Memory B cell (primary cell): ENCODE data around the gene ALDOA.

Experiments
- ATAC-seq: fragments of 150-1000 bp; cut with Tn5 transposase; 2 replicates; pipeline ENCODE4 v1.10.0; 2021; ENCODE audit warnings: low read depth, mild to moderate bottlenecking, moderate library complexity
- DNase-seq, 2 donors: peaks; one replicate each; pipeline ENCODE4 v3.0.0; 2022; ENCODE audit warnings: low spot score in 2 of 2
- H3K27ac Mint-ChIP-seq: one replicate; pipeline ENCODE4 v1.8.0; 2022; ENCODE audit warnings: mild to moderate bottlenecking, moderate library complexity, mixed read lengths
- H3K27me3 Mint-ChIP-seq: one replicate; pipeline ENCODE4 v1.8.0; 2022; ENCODE audit warnings: mixed read lengths
- H3K36me3 Mint-ChIP-seq: one replicate; pipeline ENCODE4 v1.8.0; 2022; ENCODE audit warnings: mild to moderate bottlenecking, mixed read lengths
- H3K4me1 Mint-ChIP-seq: one replicate; pipeline ENCODE4 v1.8.0; 2022; ENCODE audit warnings: mixed read lengths
- H3K4me3 Mint-ChIP-seq: one replicate; pipeline ENCODE4 v1.8.0; 2022; ENCODE audit warnings: mild to moderate bottlenecking, moderate library complexity, mixed read lengths
- H3K9me3 Mint-ChIP-seq: one replicate; pipeline ENCODE4 v1.8.0; 2022; ENCODE audit warnings: mixed read lengths

Gene ALDOA

GRCh38 chr16:30085247-30085646 is 19.7 kb downstream of the ALDOA start:
- no peak overlapping the region for H3K4me3 Mint-ChIP-seq
- peaks cover 14% of the 10 kb centered on the region for H3K36me3 Mint-ChIP-seq
- H3K9me3 Mint-ChIP-seq, result no peaks in the 10 kb centered on the region
- no peak overlapping the region for H3K27ac Mint-ChIP-seq
- ATAC-seq (no peak), DNase-seq (no peak)
- no peaks in the 10 kb centered on the region for H3K27me3 Mint-ChIP-seq
- H3K4me1 Mint-ChIP-seq, result peaks cover 15% of the 10 kb centered on the region

- Mint-ChIP-seq H3K4me1 (peaks cover 16% of the 10 kb centered on the region), H3K9me3 (no peaks in the 10 kb centered on the region), H3K36me3 (peaks cover 13% of the 10 kb centered on the region), H3K4me3 (no peak overlapping the region), H3K27me3 (no peaks in the 10 kb centered on the region), H3K27ac (no peak overlapping the region)
- no peak for DNase-seq
- no peak for ATAC-seq
These were observed 20.3 kb downstream of the ALDOA start for GRCh38 chr16:30085820-30086219.

- H3K36me3 Mint-ChIP-seq, result peaks cover 12% of the 10 kb centered on the region
- H3K27ac Mint-ChIP-seq, result peak overlapping the region; percentile 41
- ATAC-seq (peak; percentile 44), DNase-seq (no peak)
- H3K27me3 Mint-ChIP-seq, result no peaks in the 10 kb centered on the region
- H3K4me3 Mint-ChIP-seq, result no peak overlapping the region
- peaks cover 16% of the 10 kb centered on the region for H3K4me1 Mint-ChIP-seq
- no peaks in the 10 kb centered on the region for H3K9me3 Mint-ChIP-seq
These were observed 21.0 kb downstream of the ALDOA start for GRCh38 chr16:30086291-30087140.

- Mint-ChIP-seq H3K9me3 (no peaks in the 10 kb centered on the region), H3K27ac (no peak overlapping the region), H3K36me3 (peaks cover 6% of the 10 kb centered on the region), H3K4me3 (no peak overlapping the region), H3K4me1 (peaks cover 19% of the 10 kb centered on the region), H3K27me3 (no peaks in the 10 kb centered on the region)
- ATAC-seq (no peak), DNase-seq (no peak)
These were observed 21.8 kb downstream of the ALDOA start for GRCh38 chr16:30087181-30087898.

GRCh38 chr16:30088237-30088831 is 22.8 kb downstream of the ALDOA start:
- no peaks in the 10 kb centered on the region for H3K27me3 Mint-ChIP-seq
- no peaks in the 10 kb centered on the region for H3K36me3 Mint-ChIP-seq
- DNase-seq, result no peak
- H3K4me1 Mint-ChIP-seq, result peaks cover 26% of the 10 kb centered on the region
- H3K27ac Mint-ChIP-seq, result no peak overlapping the region
- no peak for ATAC-seq
- no peaks in the 10 kb centered on the region for H3K9me3 Mint-ChIP-seq
- H3K4me3 Mint-ChIP-seq, result no peak overlapping the region

- no peaks in the 10 kb centered on the region for H3K9me3 Mint-ChIP-seq
- DNase-seq (no peak), ATAC-seq (no peak)
- no peaks in the 10 kb centered on the region for H3K27me3 Mint-ChIP-seq
- peaks cover 1% of the 10 kb centered on the region for H3K36me3 Mint-ChIP-seq
- H3K27ac Mint-ChIP-seq, result no peak overlapping the region
- H3K4me3 Mint-ChIP-seq, result no peak overlapping the region
- H3K4me1 Mint-ChIP-seq, result peaks cover 27% of the 10 kb centered on the region
These were observed 23.5 kb downstream of the ALDOA start for GRCh38 chr16:30088832-30089624.

- Mint-ChIP-seq H3K36me3 (peaks cover 11% of the 10 kb centered on the region), H3K27ac (no peak overlapping the region), H3K9me3 (no peaks in the 10 kb centered on the region), H3K4me3 (no peak overlapping the region), H3K27me3 (no peaks in the 10 kb centered on the region), H3K4me1 (peaks cover 37% of the 10 kb centered on the region)
- DNase-seq, result no peak
- no peak for ATAC-seq
These were observed 25.2 kb downstream of the ALDOA start for GRCh38 chr16:30090610-30091331.

GRCh38 chr16:30091474-30092372 is 26.2 kb downstream of the ALDOA start, which contains the start of gene TBX6:
TSS of gene TBX6 (minus strand) at chr16:30091924. CDS start at chr16:30091193, 731 bp downstream.
- Mint-ChIP-seq H3K27me3 (no peaks in the 10 kb centered on the region), H3K36me3 (peaks cover 11% of the 10 kb centered on the region), H3K9me3 (no peaks in the 10 kb centered on the region), H3K27ac (peak within 1 kb of the TSS; percentile 89), H3K4me3 (peak within 1 kb of the TSS; percentile 88), H3K4me1 (peaks cover 32% of the 10 kb centered on the region)
- ATAC-seq (peak; percentile 72), DNase-seq (peak; percentile 92 to 94)

GRCh38 chr16:30092373-30093010 is 26.9 kb downstream of the ALDOA start:
- peaks cover 27% of the 10 kb centered on the region for H3K4me1 Mint-ChIP-seq
- H3K27ac Mint-ChIP-seq, result peak overlapping the region; percentile 89
- ATAC-seq (peak; percentile 67), DNase-seq (peak; percentile 80 to 84)
- H3K9me3 Mint-ChIP-seq, result peaks cover under 1% of the 10 kb centered on the region
- peaks cover 11% of the 10 kb centered on the region for H3K36me3 Mint-ChIP-seq
- H3K4me3 Mint-ChIP-seq, result peak overlapping the region; percentile 88
- no peaks in the 10 kb centered on the region for H3K27me3 Mint-ChIP-seq

- H3K9me3 Mint-ChIP-seq, result peaks cover 5% of the 10 kb centered on the region
- peaks cover 24% of the 10 kb centered on the region for H3K4me1 Mint-ChIP-seq
- no peaks in the 10 kb centered on the region for H3K27me3 Mint-ChIP-seq
- ATAC-seq (no peak), DNase-seq (no peak)
- peaks cover 21% of the 10 kb centered on the region for H3K36me3 Mint-ChIP-seq
- H3K27ac Mint-ChIP-seq, result peak overlapping the region; percentile 94
- peak overlapping the region; percentile 95 for H3K4me3 Mint-ChIP-seq
These were observed 29.1 kb downstream of the ALDOA start for GRCh38 chr16:30094541-30095165.

GRCh38 chr16:30095166-30096078 is 29.9 kb downstream of the ALDOA start:
- DNase-seq, result peak in 1 of 2 donors; percentile 40
- Mint-ChIP-seq H3K9me3 (peaks cover 5% of the 10 kb centered on the region), H3K4me1 (peaks cover 21% of the 10 kb centered on the region), H3K4me3 (peak overlapping the region; percentile 95), H3K27me3 (no peaks in the 10 kb centered on the region), H3K27ac (peak overlapping the region; percentile 94), H3K36me3 (peaks cover 21% of the 10 kb centered on the region)
- ATAC-seq, result no peak
